ENCODE measurements around the gene ESPN. TPM values are rescaled to one million over a fixed set of nuclear protein-coding genes. Genes with fewer than 3 reads are reported as not detected.

ESPN gene
- total RNA-seq, 1 donor from 2014 or later, result 0.18 TPM

GRCh38 chr1:6409733-6410132 lies 14.8 kb upstream of the ESPN start:
- POLR2A ChIA-PET, result interaction anchor here (0.6 kb wide), 1 partner anchor 16 kb away, joined by 6 read pairs; no protein-coding TSS in a partner anchor
- ATAC-seq (ENCODE audit: low read depth) (no peak), DNase-seq (no peak)
- H3K27ac Mint-ChIP-seq, result no peak overlapping the region
- TF ChIP-seq CTCF (IDR thresholded peaks at IDR 0.05), result no peak
- H3K4me3 Mint-ChIP-seq, result no peak overlapping the region
- no peaks in the 10 kb centered on the region for H3K4me1 Mint-ChIP-seq
- peaks cover 20% of the 10 kb centered on the region for H3K27me3 Mint-ChIP-seq
- intact Hi-C loops (cut with micrococcal nuclease), result loop anchor here (10.0 kb wide), 1 partner anchor 895 kb away; no protein-coding TSS in a partner anchor
- H3K9me3 Mint-ChIP-seq, result no peaks in the 10 kb centered on the region
- CTCF ChIA-PET, result no interaction called here
- no peaks in the 10 kb centered on the region for H3K36me3 Mint-ChIP-seq (ENCODE audit: low read depth)

GRCh38 chr1:6410248-6410893 lies 14.2 kb upstream of the ESPN start:
- Mint-ChIP-seq H3K4me3 (no peak overlapping the region), H3K9me3 (no peaks in the 10 kb centered on the region), H3K36me3 (ENCODE audit: low read depth) (no peaks in the 10 kb centered on the region), H3K4me1 (no peaks in the 10 kb centered on the region), H3K27ac (no peak overlapping the region), H3K27me3 (peaks cover 22% of the 10 kb centered on the region)
- no peak for ATAC-seq (ENCODE audit: low read depth)
- DNase-seq, result no peak
- CTCF ChIA-PET, result no interaction called here
- intact Hi-C loops (cut with micrococcal nuclease), result no loop called here
- POLR2A ChIA-PET, result no interaction called here
- no peak for TF ChIP-seq CTCF (IDR thresholded peaks at IDR 0.05)

GRCh38 chr1:6412896-6413295 lies 11.7 kb upstream of the ESPN start:
- Mint-ChIP-seq H3K4me1 (no peaks in the 10 kb centered on the region), H3K27ac (no peak overlapping the region), H3K4me3 (no peak overlapping the region), H3K36me3 (ENCODE audit: low read depth) (no peaks in the 10 kb centered on the region), H3K27me3 (peaks cover 45% of the 10 kb centered on the region), H3K9me3 (no peaks in the 10 kb centered on the region)
- CTCF ChIA-PET, result interaction anchor here (0.8 to 1.4 kb wide), 2 partner anchors 9 to 10 kb away, joined by 3 to 4 read pairs; no protein-coding TSS in a partner anchor
- TF ChIP-seq CTCF (IDR thresholded peaks at IDR 0.05), result no peak
- ATAC-seq (ENCODE audit: low read depth) (no peak), DNase-seq (no peak)
- intact Hi-C loops (cut with micrococcal nuclease), result no loop called here
- POLR2A ChIA-PET, result no interaction called here

GRCh38 chr1:6414443-6414844 lies 10.1 kb upstream of the ESPN start:
- POLR2A ChIA-PET, result interaction anchor here (0.6 kb wide), 1 partner anchor 388 kb away, joined by 3 read pairs; no protein-coding TSS in a partner anchor
- intact Hi-C loops (cut with micrococcal nuclease), result no loop called here
- CTCF ChIA-PET, result interaction anchor here (0.7 to 1.0 kb wide), 2 partner anchors 9 kb away, joined by 3 read pairs; no protein-coding TSS in a partner anchor
- peaks cover 50% of the 10 kb centered on the region for H3K27me3 Mint-ChIP-seq
- H3K4me1 Mint-ChIP-seq, result no peaks in the 10 kb centered on the region
- H3K27ac Mint-ChIP-seq, result no peak overlapping the region
- no peak for TF ChIP-seq CTCF (IDR thresholded peaks at IDR 0.05)
- H3K9me3 Mint-ChIP-seq, result no peaks in the 10 kb centered on the region
- DNase-seq, result no peak
- H3K36me3 Mint-ChIP-seq (ENCODE audit: low read depth), result no peaks in the 10 kb centered on the region
- peak; percentile 52 for ATAC-seq (ENCODE audit: low read depth)
- H3K4me3 Mint-ChIP-seq, result no peak overlapping the region

GRCh38 chr1:6414881-6415626 lies 9.5 kb upstream of the ESPN start:
- H3K4me1 Mint-ChIP-seq, result no peaks in the 10 kb centered on the region
- no peaks in the 10 kb centered on the region for H3K9me3 Mint-ChIP-seq
- peaks cover 50% of the 10 kb centered on the region for H3K27me3 Mint-ChIP-seq
- no peak overlapping the region for H3K4me3 Mint-ChIP-seq
- POLR2A ChIA-PET, result interaction anchor here (0.6 kb wide), 1 partner anchor 389 kb away, joined by 3 read pairs; no protein-coding TSS in a partner anchor
- no peaks in the 10 kb centered on the region for H3K36me3 Mint-ChIP-seq (ENCODE audit: low read depth)
- intact Hi-C loops (cut with micrococcal nuclease), result no loop called here
- ATAC-seq (ENCODE audit: low read depth) (no peak), DNase-seq (no peak)
- no peak for TF ChIP-seq CTCF (IDR thresholded peaks at IDR 0.05)
- CTCF ChIA-PET, result interaction anchor here (1.0 kb wide), 1 partner anchor 8 kb away, joined by 3 read pairs; no protein-coding TSS in a partner anchor
- no peak overlapping the region for H3K27ac Mint-ChIP-seq
